ENCODE data around the gene CSF3. TPM values are rescaled to one million over a fixed set of nuclear protein-coding genes. Genes with fewer than 3 reads are reported as not detected.
A peak's percentile ranks its signal among the peaks of the same experiment; 100 is the strongest.

Gene CSF3
- total and polyA plus RNA-seq, 2 donors (not counting 1 experiment from before 2014, with no cell fraction given): not detected

DNA sequence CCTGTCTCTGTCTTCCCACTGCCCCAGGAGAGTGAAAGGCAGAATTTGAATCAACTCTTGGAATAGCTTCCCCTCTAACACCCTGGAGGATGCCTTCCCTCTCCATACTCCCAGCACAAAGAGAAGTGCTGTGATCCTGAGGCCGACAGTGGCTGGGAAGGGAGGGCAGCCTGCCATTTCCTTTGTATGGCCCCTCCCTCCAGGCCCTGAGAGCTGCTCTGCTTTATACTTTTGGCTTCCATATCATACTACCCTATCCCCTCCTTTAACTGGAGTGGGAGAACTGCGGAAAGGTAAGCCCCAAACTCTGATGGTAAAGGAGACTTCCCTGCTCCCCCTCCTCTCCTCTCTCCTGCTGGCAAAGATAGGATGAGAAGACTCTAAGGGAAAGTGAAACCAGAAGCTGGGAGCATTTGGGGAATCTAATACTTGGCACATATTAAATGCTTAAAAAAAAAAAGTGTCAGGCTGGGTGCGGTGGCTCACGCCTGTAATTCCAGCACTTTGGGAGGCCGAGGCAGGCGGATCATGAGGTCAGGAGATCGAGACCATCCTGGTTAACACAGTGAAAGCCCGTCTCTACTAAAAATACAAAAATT, 43.0 kb downstream of the CSF3 start:
- H3K79me2 ChIP-seq (ENCODE audit: control insufficient read depth, insufficient read depth, low read length): peaks cover 7% of the 10 kb centered on the region
- peak overlapping the region; percentile 76 for H2AFZ ChIP-seq (ENCODE audit: low read length)
- DNase-seq (ENCODE audit: low read depth in 2 of 2): peak in 1 of 2 donors; percentile 60
- H3K9ac ChIP-seq (ENCODE audit: insufficient read depth, low read length): no peak overlapping the region
- peak overlapping the region; percentile 75 for H3K4me2 ChIP-seq (ENCODE audit: extremely low read depth, insufficient read depth, low read length)
- no peak overlapping the region for H3K27ac ChIP-seq (ENCODE audit: insufficient read depth, low read length)
- H3K4me3 ChIP-seq (replicated peaks in 1 of 4; ENCODE audit: control extremely low read depth in 1 of 4, insufficient read depth in 1 of 4, low read depth in 3 of 4, low read length in 4 of 4): peak overlapping the region in 1 of 4 experiments; percentile 25
- H3K27me3 ChIP-seq (ENCODE audit: control insufficient read depth, insufficient read depth, low read length): no peaks in the 10 kb centered on the region
- no peak for TF ChIP-seq EZH2 (IDR thresholded peaks at IDR 0.05; ENCODE audit: low read length, missing control alignments)
- TF ChIP-seq, protein P1, sequence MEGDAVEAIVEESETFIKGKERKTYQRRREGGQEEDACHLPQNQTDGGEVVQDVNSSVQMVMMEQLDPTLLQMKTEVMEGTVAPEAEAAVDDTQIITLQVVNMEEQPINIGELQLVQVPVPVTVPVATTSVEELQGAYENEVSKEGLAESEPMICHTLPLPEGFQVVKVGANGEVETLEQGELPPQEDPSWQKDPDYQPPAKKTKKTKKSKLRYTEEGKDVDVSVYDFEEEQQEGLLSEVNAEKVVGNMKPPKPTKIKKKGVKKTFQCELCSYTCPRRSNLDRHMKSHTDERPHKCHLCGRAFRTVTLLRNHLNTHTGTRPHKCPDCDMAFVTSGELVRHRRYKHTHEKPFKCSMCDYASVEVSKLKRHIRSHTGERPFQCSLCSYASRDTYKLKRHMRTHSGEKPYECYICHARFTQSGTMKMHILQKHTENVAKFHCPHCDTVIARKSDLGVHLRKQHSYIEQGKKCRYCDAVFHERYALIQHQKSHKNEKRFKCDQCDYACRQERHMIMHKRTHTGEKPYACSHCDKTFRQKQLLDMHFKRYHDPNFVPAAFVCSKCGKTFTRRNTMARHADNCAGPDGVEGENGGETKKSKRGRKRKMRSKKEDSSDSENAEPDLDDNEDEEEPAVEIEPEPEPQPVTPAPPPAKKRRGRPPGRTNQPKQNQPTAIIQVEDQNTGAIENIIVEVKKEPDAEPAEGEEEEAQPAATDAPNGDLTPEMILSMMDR (conservative IDR thresholded peaks at IDR 0.05 in 1 of 2, IDR thresholded peaks at IDR 0.05 in 1 of 2; ENCODE audit: low read depth in 1 of 2, low read length in 2 of 2): no peak
- peaks cover 7% of the 10 kb centered on the region for H3K4me1 ChIP-seq (ENCODE audit: control insufficient read depth, extremely low read depth, insufficient read depth, low read length)
- no peaks in the 10 kb centered on the region for H4K20me1 ChIP-seq (ENCODE audit: control insufficient read depth, extremely low read depth, insufficient read depth, low read length)
- H3K9me3 ChIP-seq (ENCODE audit: control insufficient read depth, insufficient read depth, low read depth, low read length): no peaks in the 10 kb centered on the region
- H3K36me3 ChIP-seq (ENCODE audit: control insufficient read depth, insufficient read depth, low read length): no peaks in the 10 kb centered on the region

DNA sequence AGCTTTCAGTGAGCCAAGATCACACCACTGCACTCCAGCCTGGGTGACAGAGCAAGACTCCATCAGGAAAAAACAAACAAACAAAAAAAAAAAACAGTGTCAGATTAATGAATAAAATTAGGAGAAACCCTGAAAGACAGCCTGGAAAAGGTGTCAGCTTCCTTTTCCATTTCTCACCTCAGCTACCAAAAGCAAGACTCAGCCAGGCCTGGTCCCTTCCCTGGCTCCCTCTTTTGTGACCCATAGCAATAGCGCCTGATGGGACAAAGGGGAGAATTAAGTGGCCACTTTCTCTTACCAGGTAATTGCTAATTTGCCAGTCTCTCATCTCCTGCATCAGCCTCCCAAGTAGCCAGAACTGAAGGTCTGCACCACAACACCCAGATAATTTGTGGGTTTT, 43.6 kb downstream of the CSF3 start:
- no peak for TF ChIP-seq EZH2 (IDR thresholded peaks at IDR 0.05; ENCODE audit: low read length, missing control alignments)
- TF ChIP-seq, protein P1 (conservative IDR thresholded peaks at IDR 0.05 in 1 of 2, IDR thresholded peaks at IDR 0.05 in 1 of 2; ENCODE audit: low read depth in 1 of 2, low read length in 2 of 2): no peak
- no peaks in the 10 kb centered on the region for H3K27me3 ChIP-seq (ENCODE audit: control insufficient read depth, insufficient read depth, low read length)
- H2AFZ ChIP-seq (ENCODE audit: low read length): no peak overlapping the region
- H3K36me3 ChIP-seq (ENCODE audit: control insufficient read depth, insufficient read depth, low read length): no peaks in the 10 kb centered on the region
- H3K79me2 ChIP-seq (ENCODE audit: control insufficient read depth, insufficient read depth, low read length): peaks cover 10% of the 10 kb centered on the region
- no peak for DNase-seq (ENCODE audit: low read depth in 2 of 2)
- no peaks in the 10 kb centered on the region for H4K20me1 ChIP-seq (ENCODE audit: control insufficient read depth, extremely low read depth, insufficient read depth, low read length)
- no peak overlapping the region for H3K4me2 ChIP-seq (ENCODE audit: extremely low read depth, insufficient read depth, low read length)
- no peaks in the 10 kb centered on the region for H3K9me3 ChIP-seq (ENCODE audit: control insufficient read depth, insufficient read depth, low read depth, low read length)
- H3K4me3 ChIP-seq (replicated peaks in 1 of 4; ENCODE audit: control extremely low read depth in 1 of 4, insufficient read depth in 1 of 4, low read depth in 3 of 4, low read length in 4 of 4): no peak overlapping the region
- H3K4me1 ChIP-seq (ENCODE audit: control insufficient read depth, extremely low read depth, insufficient read depth, low read length): peaks cover 5% of the 10 kb centered on the region
- H3K9ac ChIP-seq (ENCODE audit: insufficient read depth, low read length): no peak overlapping the region
- no peak overlapping the region for H3K27ac ChIP-seq (ENCODE audit: insufficient read depth, low read length)

DNA sequence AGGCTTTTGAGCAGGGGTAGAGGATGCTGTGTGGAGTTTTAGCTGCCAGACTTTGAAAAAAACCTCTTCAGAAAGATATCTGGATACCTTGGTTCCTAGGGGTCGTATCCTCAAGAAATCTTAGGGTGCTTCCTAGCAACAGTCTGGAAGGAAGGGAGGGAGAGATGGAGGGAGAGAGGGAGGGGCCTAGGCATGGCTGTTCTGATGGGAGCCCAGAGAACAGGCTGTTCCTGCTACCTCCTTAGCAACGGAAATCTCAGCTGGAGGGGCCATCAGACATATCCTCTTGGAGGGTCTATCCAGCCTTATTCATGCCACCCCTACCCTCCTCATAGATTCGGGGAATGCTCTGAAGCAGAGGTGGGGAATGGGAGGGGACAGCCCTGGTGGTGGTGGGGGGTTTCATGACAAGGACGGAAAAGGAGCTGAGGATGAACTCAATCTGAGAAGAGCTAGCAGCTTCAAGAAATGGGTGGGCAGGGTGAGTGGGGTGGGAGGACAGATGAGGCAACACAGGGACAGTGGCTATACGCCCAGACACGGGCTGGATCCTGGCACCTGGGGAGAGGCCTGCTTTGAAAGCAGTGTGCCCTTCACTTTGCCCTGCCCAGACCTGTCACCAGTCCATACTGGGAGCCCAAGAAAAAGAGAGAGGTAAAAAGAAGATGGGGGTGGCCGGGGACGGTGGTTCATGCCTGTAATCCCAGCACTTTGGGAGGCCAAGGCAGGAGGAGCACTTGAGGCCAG, 44.7 kb downstream of the CSF3 start:
- Histone ChIP-seq H3K79me2 (ENCODE audit: control insufficient read depth, insufficient read depth, low read length) (peaks cover 20% of the 10 kb centered on the region), H3K27me3 (ENCODE audit: control insufficient read depth, insufficient read depth, low read length) (no peaks in the 10 kb centered on the region), H3K9me3 (ENCODE audit: control insufficient read depth, insufficient read depth, low read depth, low read length) (no peaks in the 10 kb centered on the region), H3K4me3 (replicated peaks in 1 of 4; ENCODE audit: control extremely low read depth in 1 of 4, insufficient read depth in 1 of 4, low read depth in 3 of 4, low read length in 4 of 4) (no peak overlapping the region), H3K27ac (ENCODE audit: insufficient read depth, low read length) (no peak overlapping the region), H2AFZ (ENCODE audit: low read length) (no peak overlapping the region), H3K4me1 (ENCODE audit: control insufficient read depth, extremely low read depth, insufficient read depth, low read length) (peaks cover 11% of the 10 kb centered on the region), H3K9ac (ENCODE audit: insufficient read depth, low read length) (no peak overlapping the region), H3K36me3 (ENCODE audit: control insufficient read depth, insufficient read depth, low read length) (no peaks in the 10 kb centered on the region), H3K4me2 (ENCODE audit: extremely low read depth, insufficient read depth, low read length) (no peak overlapping the region), H4K20me1 (ENCODE audit: control insufficient read depth, extremely low read depth, insufficient read depth, low read length) (no peaks in the 10 kb centered on the region)
- no peak for DNase-seq (ENCODE audit: low read depth in 2 of 2)
- TF ChIP-seq EZH2 (IDR thresholded peaks at IDR 0.05; ENCODE audit: low read length, missing control alignments): no peak
- TF ChIP-seq, protein P1 (conservative IDR thresholded peaks at IDR 0.05 in 1 of 2, IDR thresholded peaks at IDR 0.05 in 1 of 2; ENCODE audit: low read depth in 1 of 2, low read length in 2 of 2): no peak
